ENCODE data around the gene TSPAN5.

TSPAN5 gene

DNA sequence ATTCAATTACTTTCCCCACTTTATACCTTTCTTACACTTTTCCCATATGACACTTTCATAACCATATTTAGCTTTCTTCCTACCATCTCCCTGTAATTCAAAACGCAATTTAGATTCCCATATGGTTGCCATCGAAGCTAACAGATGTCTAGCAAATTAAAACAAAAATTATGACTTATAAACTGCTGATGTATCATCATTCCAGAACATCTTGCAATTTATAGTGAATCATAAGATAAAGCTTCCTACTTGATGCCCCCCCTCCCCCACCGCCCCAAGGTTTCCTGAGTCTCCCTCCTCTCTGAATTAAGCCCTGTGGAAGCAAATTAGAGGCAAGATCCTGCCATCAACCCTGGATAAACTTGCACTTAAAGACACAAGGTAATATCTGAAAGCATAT, 5.4 kb downstream of the TSPAN5 start:
- H3K4me3 ChIP-seq (replicated peaks; ENCODE audit: insufficient read depth, low read length), result no peak overlapping the region
- DNase-seq (ENCODE audit: low read depth in 1 of 2, low spot score in 1 of 2), result no peak
- H3K27me3 ChIP-seq (ENCODE audit: insufficient read depth, poor library complexity, severe bottlenecking), result peaks cover 22% of the 10 kb centered on the region
- TF ChIP-seq POLR2AphosphoS5 (IDR thresholded peaks at IDR 0.05; ENCODE audit: low read depth), result no peak
- TF ChIP-seq, protein P1, sequence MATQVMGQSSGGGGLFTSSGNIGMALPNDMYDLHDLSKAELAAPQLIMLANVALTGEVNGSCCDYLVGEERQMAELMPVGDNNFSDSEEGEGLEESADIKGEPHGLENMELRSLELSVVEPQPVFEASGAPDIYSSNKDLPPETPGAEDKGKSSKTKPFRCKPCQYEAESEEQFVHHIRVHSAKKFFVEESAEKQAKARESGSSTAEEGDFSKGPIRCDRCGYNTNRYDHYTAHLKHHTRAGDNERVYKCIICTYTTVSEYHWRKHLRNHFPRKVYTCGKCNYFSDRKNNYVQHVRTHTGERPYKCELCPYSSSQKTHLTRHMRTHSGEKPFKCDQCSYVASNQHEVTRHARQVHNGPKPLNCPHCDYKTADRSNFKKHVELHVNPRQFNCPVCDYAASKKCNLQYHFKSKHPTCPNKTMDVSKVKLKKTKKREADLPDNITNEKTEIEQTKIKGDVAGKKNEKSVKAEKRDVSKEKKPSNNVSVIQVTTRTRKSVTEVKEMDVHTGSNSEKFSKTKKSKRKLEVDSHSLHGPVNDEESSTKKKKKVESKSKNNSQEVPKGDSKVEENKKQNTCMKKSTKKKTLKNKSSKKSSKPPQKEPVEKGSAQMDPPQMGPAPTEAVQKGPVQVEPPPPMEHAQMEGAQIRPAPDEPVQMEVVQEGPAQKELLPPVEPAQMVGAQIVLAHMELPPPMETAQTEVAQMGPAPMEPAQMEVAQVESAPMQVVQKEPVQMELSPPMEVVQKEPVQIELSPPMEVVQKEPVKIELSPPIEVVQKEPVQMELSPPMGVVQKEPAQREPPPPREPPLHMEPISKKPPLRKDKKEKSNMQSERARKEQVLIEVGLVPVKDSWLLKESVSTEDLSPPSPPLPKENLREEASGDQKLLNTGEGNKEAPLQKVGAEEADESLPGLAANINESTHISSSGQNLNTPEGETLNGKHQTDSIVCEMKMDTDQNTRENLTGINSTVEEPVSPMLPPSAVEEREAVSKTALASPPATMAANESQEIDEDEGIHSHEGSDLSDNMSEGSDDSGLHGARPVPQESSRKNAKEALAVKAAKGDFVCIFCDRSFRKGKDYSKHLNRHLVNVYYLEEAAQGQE (IDR thresholded peaks at IDR 0.05; ENCODE audit: insufficient replicate concordance, low read depth), result no peak
- TF ChIP-seq, protein P2, sequence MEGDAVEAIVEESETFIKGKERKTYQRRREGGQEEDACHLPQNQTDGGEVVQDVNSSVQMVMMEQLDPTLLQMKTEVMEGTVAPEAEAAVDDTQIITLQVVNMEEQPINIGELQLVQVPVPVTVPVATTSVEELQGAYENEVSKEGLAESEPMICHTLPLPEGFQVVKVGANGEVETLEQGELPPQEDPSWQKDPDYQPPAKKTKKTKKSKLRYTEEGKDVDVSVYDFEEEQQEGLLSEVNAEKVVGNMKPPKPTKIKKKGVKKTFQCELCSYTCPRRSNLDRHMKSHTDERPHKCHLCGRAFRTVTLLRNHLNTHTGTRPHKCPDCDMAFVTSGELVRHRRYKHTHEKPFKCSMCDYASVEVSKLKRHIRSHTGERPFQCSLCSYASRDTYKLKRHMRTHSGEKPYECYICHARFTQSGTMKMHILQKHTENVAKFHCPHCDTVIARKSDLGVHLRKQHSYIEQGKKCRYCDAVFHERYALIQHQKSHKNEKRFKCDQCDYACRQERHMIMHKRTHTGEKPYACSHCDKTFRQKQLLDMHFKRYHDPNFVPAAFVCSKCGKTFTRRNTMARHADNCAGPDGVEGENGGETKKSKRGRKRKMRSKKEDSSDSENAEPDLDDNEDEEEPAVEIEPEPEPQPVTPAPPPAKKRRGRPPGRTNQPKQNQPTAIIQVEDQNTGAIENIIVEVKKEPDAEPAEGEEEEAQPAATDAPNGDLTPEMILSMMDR (IDR thresholded peaks at IDR 0.05; ENCODE audit: insufficient read depth, low read length), result no peak
- no peak for TF ChIP-seq GABPA (IDR thresholded peaks at IDR 0.05; ENCODE audit: low read depth)
- TF ChIP-seq SPI1 (IDR thresholded peaks at IDR 0.05; ENCODE audit: borderline replicate concordance, low read depth), result no peak
- H3K27ac ChIP-seq (replicated peaks), result no peak overlapping the region

- no peak overlapping the region for H3K27ac ChIP-seq (replicated peaks)
- H3K4me3 ChIP-seq (replicated peaks; ENCODE audit: insufficient read depth, low read length), result no peak overlapping the region
- H3K27me3 ChIP-seq (ENCODE audit: insufficient read depth, poor library complexity, severe bottlenecking), result no peaks in the 10 kb centered on the region
- TF ChIP-seq, protein P1 (IDR thresholded peaks at IDR 0.05; ENCODE audit: insufficient replicate concordance, low read depth), result no peak
- TF ChIP-seq SPI1 (IDR thresholded peaks at IDR 0.05; ENCODE audit: borderline replicate concordance, low read depth), result no peak
- TF ChIP-seq, protein P2 (IDR thresholded peaks at IDR 0.05; ENCODE audit: insufficient read depth, low read length), result no peak
- no peak for TF ChIP-seq POLR2AphosphoS5 (IDR thresholded peaks at IDR 0.05; ENCODE audit: low read depth)
- TF ChIP-seq GABPA (IDR thresholded peaks at IDR 0.05; ENCODE audit: low read depth), result no peak
- no peak for DNase-seq (ENCODE audit: low read depth in 1 of 2, low spot score in 1 of 2)
Observed at GRCh38 chr4:98648602-98649001, 9.8 kb downstream of the TSPAN5 start.

DNA sequence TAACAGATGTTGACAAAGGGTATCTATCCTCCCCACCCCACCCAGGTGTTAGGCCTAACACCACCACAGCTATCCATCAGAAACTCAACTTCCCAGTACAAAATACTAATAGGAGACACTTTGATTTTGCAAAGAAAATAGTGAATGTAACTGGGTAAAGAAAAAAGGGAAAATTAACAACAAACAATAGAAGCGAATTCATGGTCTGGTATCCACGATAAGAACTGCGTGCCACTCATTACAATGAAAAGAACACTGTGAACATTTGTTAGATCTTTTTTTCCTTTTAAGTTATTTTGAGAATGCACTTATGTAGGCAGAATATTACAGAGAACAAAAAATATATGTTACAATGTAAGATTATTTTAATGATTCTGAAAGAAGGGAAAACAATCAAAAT, 12.0 kb downstream of the TSPAN5 start:
- TF ChIP-seq SPI1 (IDR thresholded peaks at IDR 0.05; ENCODE audit: borderline replicate concordance, low read depth), result no peak
- Histone ChIP-seq H3K4me3 (replicated peaks; ENCODE audit: insufficient read depth, low read length) (no peak overlapping the region), H3K27ac (replicated peaks) (no peak overlapping the region), H3K27me3 (ENCODE audit: insufficient read depth, poor library complexity, severe bottlenecking) (peaks cover 2% of the 10 kb centered on the region)
- DNase-seq (ENCODE audit: low read depth in 1 of 2, low spot score in 1 of 2), result no peak

DNA sequence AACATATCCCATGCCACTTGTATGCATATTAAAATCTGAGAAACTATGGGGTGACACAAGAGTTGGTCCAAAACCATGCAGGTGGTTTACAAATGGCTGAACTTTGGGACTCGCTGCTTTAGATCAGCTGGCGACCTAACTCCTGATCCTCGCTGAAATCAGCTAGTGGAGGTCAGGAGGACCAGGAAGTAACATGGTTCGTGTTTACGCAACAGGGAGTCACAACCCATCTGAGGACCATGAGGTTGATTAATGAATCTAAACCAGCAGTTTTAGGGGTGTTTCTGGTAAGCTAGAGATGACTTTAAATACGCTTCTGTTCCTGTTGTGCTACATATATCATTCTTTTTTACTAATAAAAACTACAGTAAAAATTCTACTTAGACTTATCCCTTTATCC, 12.9 kb downstream of the TSPAN5 start:
- Histone ChIP-seq H3K27ac (replicated peaks) (no peak overlapping the region), H3K27me3 (ENCODE audit: insufficient read depth, poor library complexity, severe bottlenecking) (peaks cover 2% of the 10 kb centered on the region), H3K4me3 (replicated peaks; ENCODE audit: insufficient read depth, low read length) (no peak overlapping the region)
- TF ChIP-seq POLR2AphosphoS5 (IDR thresholded peaks at IDR 0.05; ENCODE audit: low read depth), result no peak
- TF ChIP-seq GABPA (IDR thresholded peaks at IDR 0.05; ENCODE audit: low read depth), result no peak
- TF ChIP-seq, protein P2 (IDR thresholded peaks at IDR 0.05; ENCODE audit: insufficient read depth, low read length), result no peak
- TF ChIP-seq SPI1 (IDR thresholded peaks at IDR 0.05; ENCODE audit: borderline replicate concordance, low read depth), result no peak
- TF ChIP-seq, protein P1 (IDR thresholded peaks at IDR 0.05; ENCODE audit: insufficient replicate concordance, low read depth), result no peak
- DNase-seq (ENCODE audit: low read depth in 1 of 2, low spot score in 1 of 2), result no peak

Data from HL-60 (cell line).